ENCODE results near the gene TMEM234.

Gene TMEM234

DNA sequence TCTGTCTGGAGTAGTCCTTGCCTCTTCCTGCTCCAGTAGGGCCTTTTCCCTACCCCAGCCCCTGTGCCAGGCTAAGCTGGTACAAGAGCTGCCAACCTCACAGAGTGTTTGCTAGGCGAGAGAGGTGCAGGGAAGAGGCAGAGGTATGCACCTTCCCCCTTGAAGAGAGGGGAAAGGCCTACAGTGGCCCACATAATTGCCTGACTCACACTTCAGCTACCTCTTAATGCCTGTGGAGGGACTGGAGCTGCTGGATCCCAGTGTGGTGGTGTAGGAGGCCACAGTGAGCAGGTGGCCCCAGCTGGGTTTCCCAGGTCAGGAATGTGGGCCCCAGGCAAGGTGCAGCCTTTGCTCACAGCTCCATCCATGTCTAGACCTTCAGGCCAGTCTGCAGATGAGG lies 25.1 kb downstream of the TMEM234 start:
- peaks cover 7% of the 10 kb centered on the region for H3K4me1 ChIP-seq (ENCODE audit: control insufficient read depth, low read depth, low read length)
- no peak overlapping the region for H3K9ac ChIP-seq (ENCODE audit: low read length)
- H3K79me2 ChIP-seq (ENCODE audit: control insufficient read depth, insufficient read depth, low read length) = no peaks in the 10 kb centered on the region
- H3K56ac ChIP-seq (ENCODE audit: low read length) = no peak overlapping the region
- no peak overlapping the region for H3K4me2 ChIP-seq (ENCODE audit: low read length)
- no peak overlapping the region for H2BK120ac ChIP-seq (ENCODE audit: low read depth, low read length)
- DNase-seq = no peak
- WGBS (ENCODE audit: extremely low coverage, insufficient coverage, low lambda C conversion rate) = no CpG with 5 or more reads among the region's 1 CpG
- peaks cover 29% of the 10 kb centered on the region for H3K36me3 ChIP-seq (ENCODE audit: control insufficient read depth, insufficient read depth, low read length)
- H2BK15ac ChIP-seq (replicated peaks; ENCODE audit: low read depth) = no peak overlapping the region
- H3K4me3 ChIP-seq (ENCODE audit: low read length) = no peak overlapping the region
- H3K23ac ChIP-seq (ENCODE audit: low read length) = no peak overlapping the region
- H2BK5ac ChIP-seq (ENCODE audit: low read length) = no peak overlapping the region
- no peak overlapping the region for H2AK5ac ChIP-seq (ENCODE audit: low read length)
- no peak overlapping the region for H3K18ac ChIP-seq (ENCODE audit: low read length)
- no peaks in the 10 kb centered on the region for H3K79me1 ChIP-seq (ENCODE audit: low read length)
- H3K27me3 ChIP-seq (ENCODE audit: insufficient read depth, low read length, poor library complexity) = no peaks in the 10 kb centered on the region
- no peak overlapping the region for H3K27ac ChIP-seq (ENCODE audit: low read depth, low read length)
- H4K8ac ChIP-seq (ENCODE audit: low read depth, low read length) = no peak overlapping the region
- no peak overlapping the region for H3K4ac ChIP-seq (ENCODE audit: low read depth, low read length)
- H4K5ac ChIP-seq (ENCODE audit: low read length) = no peak overlapping the region

DNA sequence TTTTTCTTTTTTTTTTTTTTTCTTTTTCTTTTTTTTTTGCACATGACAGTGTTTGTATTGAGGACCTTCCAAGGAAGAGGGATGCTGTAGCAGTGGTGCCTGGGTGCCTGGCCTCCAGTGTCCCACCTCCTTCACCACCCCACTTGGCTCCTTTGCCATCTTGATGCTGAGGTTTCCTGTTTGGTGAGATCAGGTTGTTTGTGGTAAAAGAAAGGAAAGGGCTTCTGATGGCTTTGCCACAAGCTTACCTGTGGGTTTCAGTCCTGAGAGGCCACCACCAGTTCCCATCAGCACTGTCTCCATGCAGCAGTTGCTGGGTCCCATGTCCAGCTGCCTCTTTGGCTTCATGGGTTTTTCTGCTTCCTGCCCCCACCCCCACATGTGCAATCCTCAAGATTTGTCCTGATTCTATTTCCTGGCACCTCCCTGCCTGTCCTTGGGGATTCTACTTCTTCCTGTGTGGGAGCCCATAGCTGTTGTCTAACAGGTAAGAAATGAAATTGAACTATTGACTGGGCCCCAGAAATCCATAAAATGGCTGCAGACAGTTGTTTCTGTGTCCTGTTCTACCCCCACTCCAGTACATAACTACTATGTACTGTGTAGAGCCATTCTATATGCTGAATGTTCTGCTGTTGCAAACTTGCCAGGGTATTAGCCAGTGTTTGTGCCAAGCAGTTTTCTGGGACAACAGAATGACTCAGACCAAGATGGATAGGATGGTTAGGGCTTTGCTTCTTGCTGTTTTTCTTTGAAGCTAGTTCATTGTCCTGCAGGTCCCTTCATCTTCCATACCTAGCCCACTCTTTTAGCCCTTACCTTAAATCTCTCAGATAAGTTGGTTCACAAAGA lies 26.0 kb downstream of the TMEM234 start:
- Histone ChIP-seq H3K4me1 (ENCODE audit: control insufficient read depth, low read depth, low read length) (peaks cover 4% of the 10 kb centered on the region), H4K5ac (ENCODE audit: low read length) (no peak overlapping the region), H3K56ac (ENCODE audit: low read length) (no peak overlapping the region), H4K8ac (ENCODE audit: low read depth, low read length) (no peak overlapping the region), H3K23ac (ENCODE audit: low read length) (no peak overlapping the region), H3K9ac (ENCODE audit: low read length) (no peak overlapping the region), H2BK15ac (replicated peaks; ENCODE audit: low read depth) (no peak overlapping the region), H3K4me2 (ENCODE audit: low read length) (no peak overlapping the region), H2AK5ac (ENCODE audit: low read length) (no peak overlapping the region), H2BK5ac (ENCODE audit: low read length) (no peak overlapping the region), H3K18ac (ENCODE audit: low read length) (no peak overlapping the region), H3K79me2 (ENCODE audit: control insufficient read depth, insufficient read depth, low read length) (no peaks in the 10 kb centered on the region), H3K27ac (ENCODE audit: low read depth, low read length) (no peak overlapping the region), H3K4ac (ENCODE audit: low read depth, low read length) (no peak overlapping the region), H3K27me3 (ENCODE audit: insufficient read depth, low read length, poor library complexity) (no peaks in the 10 kb centered on the region), H2BK120ac (ENCODE audit: low read depth, low read length) (no peak overlapping the region), H3K4me3 (ENCODE audit: low read length) (no peak overlapping the region), H3K79me1 (ENCODE audit: low read length) (no peaks in the 10 kb centered on the region), H3K36me3 (ENCODE audit: control insufficient read depth, insufficient read depth, low read length) (peaks cover 37% of the 10 kb centered on the region)
- no peak for DNase-seq

DNA sequence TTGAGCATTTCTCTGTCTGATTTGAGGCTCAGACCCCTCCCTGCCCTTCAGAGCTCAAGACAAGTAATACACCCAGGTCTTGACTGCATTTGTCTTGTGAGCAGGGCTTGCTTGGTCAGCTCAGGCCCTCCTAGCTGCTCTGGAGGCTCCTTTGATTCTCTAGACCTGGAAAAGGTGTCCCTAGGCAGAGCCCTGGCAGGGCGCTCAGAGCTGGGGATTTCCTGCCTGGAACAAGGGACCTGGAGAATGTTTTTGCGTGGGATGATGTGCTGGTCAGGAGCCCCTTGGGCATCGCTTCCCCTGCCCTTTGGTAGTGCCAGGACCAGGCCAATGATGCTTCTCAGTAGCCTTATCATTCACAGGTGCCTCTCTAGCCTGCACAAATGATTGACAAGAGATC lies 26.6 kb downstream of the TMEM234 start:
- Histone ChIP-seq H3K79me1 (ENCODE audit: low read length) (no peaks in the 10 kb centered on the region), H2BK15ac (replicated peaks; ENCODE audit: low read depth) (no peak overlapping the region), H3K27me3 (ENCODE audit: insufficient read depth, low read length, poor library complexity) (no peaks in the 10 kb centered on the region), H3K4me1 (ENCODE audit: control insufficient read depth, low read depth, low read length) (peaks cover 4% of the 10 kb centered on the region), H3K79me2 (ENCODE audit: control insufficient read depth, insufficient read depth, low read length) (no peaks in the 10 kb centered on the region), H3K9ac (ENCODE audit: low read length) (no peak overlapping the region), H4K8ac (ENCODE audit: low read depth, low read length) (no peak overlapping the region), H2AK5ac (ENCODE audit: low read length) (no peak overlapping the region), H3K4me3 (ENCODE audit: low read length) (no peak overlapping the region), H3K4me2 (ENCODE audit: low read length) (no peak overlapping the region), H2BK5ac (ENCODE audit: low read length) (no peak overlapping the region), H3K27ac (ENCODE audit: low read depth, low read length) (no peak overlapping the region), H3K23ac (ENCODE audit: low read length) (no peak overlapping the region), H3K4ac (ENCODE audit: low read depth, low read length) (no peak overlapping the region), H2BK120ac (ENCODE audit: low read depth, low read length) (no peak overlapping the region), H3K36me3 (ENCODE audit: control insufficient read depth, insufficient read depth, low read length) (peaks cover 40% of the 10 kb centered on the region), H3K18ac (ENCODE audit: low read length) (no peak overlapping the region), H3K56ac (ENCODE audit: low read length) (no peak overlapping the region), H4K5ac (ENCODE audit: low read length) (no peak overlapping the region)
- WGBS (ENCODE audit: extremely low coverage, insufficient coverage, low lambda C conversion rate) = no CpG with 5 or more reads among the region's 3 CpGs
- DNase-seq = no peak

DNA sequence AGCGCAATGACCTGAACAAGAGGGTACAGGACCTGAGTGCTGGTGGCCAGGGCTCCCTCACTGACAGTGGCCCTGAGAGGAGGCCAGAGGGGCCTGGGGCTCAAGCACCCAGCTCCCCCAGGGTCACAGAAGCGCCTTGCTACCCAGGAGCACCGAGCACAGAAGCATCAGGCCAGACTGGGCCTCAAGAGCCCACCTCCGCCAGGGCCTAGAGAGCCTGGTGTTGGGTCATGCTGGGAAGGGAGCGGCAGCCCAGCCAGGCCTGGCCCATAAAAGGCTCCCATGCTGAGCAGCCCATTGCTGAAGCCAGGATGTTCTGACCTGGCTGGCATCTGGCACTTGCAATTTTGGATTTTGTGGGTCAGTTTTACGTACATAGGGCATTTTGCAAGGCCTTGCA lies 27.2 kb downstream of the TMEM234 start:
- Histone ChIP-seq H3K79me2 (ENCODE audit: control insufficient read depth, insufficient read depth, low read length) (no peaks in the 10 kb centered on the region), H2AK5ac (ENCODE audit: low read length) (no peak overlapping the region), H4K8ac (ENCODE audit: low read depth, low read length) (no peak overlapping the region), H2BK120ac (ENCODE audit: low read depth, low read length) (no peak overlapping the region), H3K56ac (ENCODE audit: low read length) (no peak overlapping the region), H3K9ac (ENCODE audit: low read length) (no peak overlapping the region), H3K4me2 (ENCODE audit: low read length) (no peak overlapping the region), H2BK15ac (replicated peaks; ENCODE audit: low read depth) (no peak overlapping the region), H3K4me1 (ENCODE audit: control insufficient read depth, low read depth, low read length) (peaks cover 3% of the 10 kb centered on the region), H3K27me3 (ENCODE audit: insufficient read depth, low read length, poor library complexity) (no peaks in the 10 kb centered on the region), H3K18ac (ENCODE audit: low read length) (no peak overlapping the region), H3K23ac (ENCODE audit: low read length) (no peak overlapping the region), H3K4me3 (ENCODE audit: low read length) (no peak overlapping the region), H3K36me3 (ENCODE audit: control insufficient read depth, insufficient read depth, low read length) (peaks cover 45% of the 10 kb centered on the region), H4K5ac (ENCODE audit: low read length) (no peak overlapping the region), H3K27ac (ENCODE audit: low read depth, low read length) (no peak overlapping the region), H3K4ac (ENCODE audit: low read depth, low read length) (no peak overlapping the region), H2BK5ac (ENCODE audit: low read length) (no peak overlapping the region), H3K79me1 (ENCODE audit: low read length) (no peaks in the 10 kb centered on the region)
- WGBS (ENCODE audit: extremely low coverage, insufficient coverage, low lambda C conversion rate) = no CpG with 5 or more reads among the region's 6 CpGs
- DNase-seq = no peak

DNA sequence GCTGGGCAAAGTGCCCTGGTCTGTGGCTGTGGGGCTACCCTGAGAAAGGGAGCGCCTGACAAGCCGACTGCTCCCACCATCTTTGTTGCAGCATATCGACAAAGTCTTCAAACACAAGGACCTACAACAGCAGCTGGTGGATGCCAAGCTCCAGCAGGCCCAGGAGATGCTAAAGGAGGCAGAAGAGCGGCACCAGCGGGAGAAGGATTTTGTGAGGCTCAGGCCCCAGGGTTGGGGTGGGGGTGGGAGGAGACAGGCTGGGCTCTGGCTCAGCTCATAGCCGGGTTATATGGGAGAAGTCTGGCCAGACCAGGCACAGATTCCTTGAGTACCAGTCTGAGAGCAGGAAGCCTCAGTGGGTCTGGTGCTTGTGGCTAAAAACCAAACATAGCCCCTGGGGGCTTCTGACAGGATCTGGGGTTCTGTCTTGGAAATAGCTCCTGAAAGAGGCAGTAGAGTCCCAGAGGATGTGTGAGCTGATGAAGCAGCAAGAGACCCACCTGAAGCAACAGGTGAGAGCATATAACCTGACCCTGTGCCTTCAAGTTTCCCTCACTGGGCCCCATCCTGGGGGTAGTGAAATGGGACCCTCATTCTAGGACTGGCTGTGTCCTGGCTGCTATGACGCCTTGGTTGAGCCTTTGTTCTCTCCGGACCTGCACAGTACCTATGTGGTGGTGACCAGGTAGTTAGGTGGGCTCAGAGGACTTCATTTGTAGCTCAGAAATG lies 29.8 kb downstream of the TMEM234 start:
- WGBS (ENCODE audit: extremely low coverage, insufficient coverage, low lambda C conversion rate) = no CpG with 5 or more reads among the region's 8 CpGs
- H3K36me3 ChIP-seq (ENCODE audit: control insufficient read depth, insufficient read depth, low read length) = peaks cover 53% of the 10 kb centered on the region
- H3K4me2 ChIP-seq (ENCODE audit: low read length) = no peak overlapping the region
- no peak overlapping the region for H3K23ac ChIP-seq (ENCODE audit: low read length)
- no peaks in the 10 kb centered on the region for H3K4me1 ChIP-seq (ENCODE audit: control insufficient read depth, low read depth, low read length)
- no peak overlapping the region for H3K18ac ChIP-seq (ENCODE audit: low read length)
- no peak overlapping the region for H4K5ac ChIP-seq (ENCODE audit: low read length)
- no peak overlapping the region for H3K4ac ChIP-seq (ENCODE audit: low read depth, low read length)
- H2BK15ac ChIP-seq (replicated peaks; ENCODE audit: low read depth) = no peak overlapping the region
- no peak overlapping the region for H2BK5ac ChIP-seq (ENCODE audit: low read length)
- H4K8ac ChIP-seq (ENCODE audit: low read depth, low read length) = no peak overlapping the region
- H3K56ac ChIP-seq (ENCODE audit: low read length) = no peak overlapping the region
- no peak overlapping the region for H3K27ac ChIP-seq (ENCODE audit: low read depth, low read length)
- no peak overlapping the region for H2BK120ac ChIP-seq (ENCODE audit: low read depth, low read length)
- H3K27me3 ChIP-seq (ENCODE audit: insufficient read depth, low read length, poor library complexity) = no peaks in the 10 kb centered on the region
- H3K79me2 ChIP-seq (ENCODE audit: control insufficient read depth, insufficient read depth, low read length) = no peaks in the 10 kb centered on the region
- H3K9ac ChIP-seq (ENCODE audit: low read length) = no peak overlapping the region
- DNase-seq = no peak
- H3K79me1 ChIP-seq (ENCODE audit: low read length) = peaks cover 5% of the 10 kb centered on the region
- no peak overlapping the region for H3K4me3 ChIP-seq (ENCODE audit: low read length)
- no peak overlapping the region for H2AK5ac ChIP-seq (ENCODE audit: low read length)

Data from mesendoderm (in vitro differentiated cells).